GM18951 (cell line): Measurements from ENCODE around the gene ENO2.

ENCODE experiments used
- POLR2A ChIP-seq: IDR thresholded peaks from 4 replicates; pipeline ENCODE4 v1.6.1; 2011; ENCODE audit warnings: mild to moderate bottlenecking; ENCODE audit not compliant: insufficient read length, insufficient read depth; ENCODE audit errors: extremely low read depth
- in situ Hi-C: fragments of 300-500 bp; cut with MboI; formaldehyde crosslinking; loops from one replicate; pipeline ENCODE4 v1.12.0; 2022; ENCODE audit warnings: low sequenced_read_pairs, mixed read lengths, inconsistent platforms; ENCODE audit not compliant: unreplicated experiment

ENO2 gene

GRCh38 chr12:6927379-6928021 lies 13.1 kb downstream of the ENO2 start, which contains the start of gene ATN1:
Gene ATN1, plus strand, starts transcription at chr12:6927959. Its CDS starts 6,043 bp downstream, at chr12:6934002.
- in situ Hi-C loops: no loop called here
- peak; percentile 50 for TF ChIP-seq POLR2A

- TF ChIP-seq POLR2A: no peak
- in situ Hi-C loops: no loop called here
Observed at GRCh38 chr12:6928022-6928702, 13.8 kb downstream of the ENO2 start.

- in situ Hi-C loops: no loop called here
- no peak for TF ChIP-seq POLR2A
Observed at GRCh38 chr12:6928703-6929407, 14.5 kb downstream of the ENO2 start.

- TF ChIP-seq POLR2A: no peak
- in situ Hi-C loops: no loop called here
Observed at GRCh38 chr12:6929466-6930452, 15.4 kb downstream of the ENO2 start.

- in situ Hi-C loops: no loop called here
Observed at GRCh38 chr12:6932766-6933165, 18.4 kb downstream of the ENO2 start.

GRCh38 chr12:6934110-6934509 lies 19.7 kb downstream of the ENO2 start:
- in situ Hi-C loops: no loop called here
- no peak for TF ChIP-seq POLR2A

More at GRCh38 chr12:6932766-6933165, 18.4 kb downstream of the ENO2 start:
- no peak for TF ChIP-seq POLR2A

- no peak for TF ChIP-seq POLR2A
- in situ Hi-C loops: no loop called here
Observed at GRCh38 chr12:6935371-6936193, 21.2 kb downstream of the ENO2 start.

- in situ Hi-C loops: no loop called here
- TF ChIP-seq POLR2A: no peak
Observed at GRCh38 chr12:6936194-6936635, 21.8 kb downstream of the ENO2 start.

- no peak for TF ChIP-seq POLR2A
- in situ Hi-C loops: no loop called here
Observed at GRCh38 chr12:6936636-6937480, 22.5 kb downstream of the ENO2 start.

- in situ Hi-C loops: no loop called here
- TF ChIP-seq POLR2A: peak; percentile 88
Observed at GRCh38 chr12:6937481-6938352, 23.3 kb downstream of the ENO2 start.
